AG04450 (cell line): ENCODE measurements around the gene CACNA2D3. TPM values are rescaled to one million over a fixed set of nuclear protein-coding genes. Genes with fewer than 3 reads are reported as not detected.

Experiments used
- CTCF ChIA-PET: fragments of 300-600, 350-600 bp; formaldehyde crosslinking; extraction: SDS; loops from one replicate; lab custom pipeline; 2022; ENCODE audit warnings: antibody characterized with exemption, inconsistent platforms; lab: Charles Lee
- POLR2A ChIA-PET: fragments of 350-600 bp; formaldehyde crosslinking; extraction: SDS; loops from one replicate; lab custom pipeline; 2021; ENCODE audit warnings: antibody characterized with exemption, inconsistent platforms; lab: Yijun Ruan, JAX
- DNase-seq: peaks from one replicate; pipeline ENCODE4 v3.0.0-alpha.2; 2011; ENCODE audit warnings: low read depth, low spot score
- H3K27ac ChIP-seq: one replicate; pipeline ENCODE4 v1.5.1; 2012; ENCODE audit warnings: low read depth, low read length, control low read depth
- H3K27me3 ChIP-seq: one replicate; pipeline ENCODE4 v1.6.0; 2012; ENCODE audit warnings: low read length; ENCODE audit not compliant: control insufficient read depth, insufficient read depth
- H3K4me3 ChIP-seq: 2 replicates; pipeline ENCODE4 v1.5.1; 2011; ENCODE audit warnings: mild to moderate bottlenecking, low read depth, low read length, control low read depth
- H3K9me3 ChIP-seq: 2 replicates; pipeline ENCODE4 v1.5.1; 2012; ENCODE audit warnings: low read length; ENCODE audit not compliant: control insufficient read depth, insufficient read depth
- polyA plus RNA-seq: library from polyadenylated mRNA; depleted of rRNA; stranded (reverse); fragments of >200 nt; gene quantifications from 2 replicates; pipeline ENCODE4 v1.2.3, GENCODE V29; 2011
- TF ChIP-seq, protein P1 (sequence below): IDR thresholded peaks from 2 replicates; pipeline ENCODE4 v1.5.1; 2011; ENCODE audit warnings: low read depth, low read length, control low read depth, inconsistent platforms

CACNA2D3 gene
- polyA plus RNA-seq, 1 experiment = 0.32 TPM

DNA sequence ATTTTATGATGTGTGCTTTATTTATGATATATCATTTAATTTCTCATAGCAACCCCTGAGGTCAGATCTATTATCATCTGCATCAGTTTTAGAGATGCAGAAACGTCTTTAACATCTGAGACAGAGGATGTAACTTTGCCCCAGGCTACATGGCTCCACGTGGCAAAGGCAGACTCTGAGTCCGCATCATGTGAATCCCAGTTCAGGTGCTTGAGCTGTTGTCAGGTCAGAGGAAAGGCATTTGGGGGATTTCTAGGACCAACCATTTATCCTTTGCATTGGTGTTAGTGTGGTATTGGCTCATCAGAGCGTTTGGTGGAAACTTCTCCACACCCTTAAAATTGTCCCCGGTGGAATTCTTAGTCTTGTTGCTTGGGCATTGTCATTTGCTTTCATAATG is 10.8 kb downstream of the CACNA2D3 start:
- no peaks in the 10 kb centered on the region for H3K27me3 ChIP-seq
- TF ChIP-seq, protein P1, sequence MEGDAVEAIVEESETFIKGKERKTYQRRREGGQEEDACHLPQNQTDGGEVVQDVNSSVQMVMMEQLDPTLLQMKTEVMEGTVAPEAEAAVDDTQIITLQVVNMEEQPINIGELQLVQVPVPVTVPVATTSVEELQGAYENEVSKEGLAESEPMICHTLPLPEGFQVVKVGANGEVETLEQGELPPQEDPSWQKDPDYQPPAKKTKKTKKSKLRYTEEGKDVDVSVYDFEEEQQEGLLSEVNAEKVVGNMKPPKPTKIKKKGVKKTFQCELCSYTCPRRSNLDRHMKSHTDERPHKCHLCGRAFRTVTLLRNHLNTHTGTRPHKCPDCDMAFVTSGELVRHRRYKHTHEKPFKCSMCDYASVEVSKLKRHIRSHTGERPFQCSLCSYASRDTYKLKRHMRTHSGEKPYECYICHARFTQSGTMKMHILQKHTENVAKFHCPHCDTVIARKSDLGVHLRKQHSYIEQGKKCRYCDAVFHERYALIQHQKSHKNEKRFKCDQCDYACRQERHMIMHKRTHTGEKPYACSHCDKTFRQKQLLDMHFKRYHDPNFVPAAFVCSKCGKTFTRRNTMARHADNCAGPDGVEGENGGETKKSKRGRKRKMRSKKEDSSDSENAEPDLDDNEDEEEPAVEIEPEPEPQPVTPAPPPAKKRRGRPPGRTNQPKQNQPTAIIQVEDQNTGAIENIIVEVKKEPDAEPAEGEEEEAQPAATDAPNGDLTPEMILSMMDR = no peak
- no peak for DNase-seq
- ChIA-PET CTCF (no interaction called here), POLR2A (no interaction called here)
- H3K4me3 ChIP-seq = no peak overlapping the region
- no peaks in the 10 kb centered on the region for H3K9me3 ChIP-seq
- H3K27ac ChIP-seq = no peak overlapping the region

GRCh38 chr3:54134155-54134554 is 11.8 kb downstream of the CACNA2D3 start:
- ChIA-PET CTCF (no interaction called here), POLR2A (no interaction called here)
- H3K9me3 ChIP-seq = no peaks in the 10 kb centered on the region
- TF ChIP-seq, protein P1 = no peak
- no peak overlapping the region for H3K27ac ChIP-seq
- H3K4me3 ChIP-seq = no peak overlapping the region
- H3K27me3 ChIP-seq = no peaks in the 10 kb centered on the region
- DNase-seq = no peak

- no peaks in the 10 kb centered on the region for H3K27me3 ChIP-seq
- no peak overlapping the region for H3K4me3 ChIP-seq
- DNase-seq = no peak
- H3K9me3 ChIP-seq = no peaks in the 10 kb centered on the region
- ChIA-PET POLR2A (no interaction called here), CTCF (no interaction called here)
- TF ChIP-seq, protein P1 = no peak
- no peak overlapping the region for H3K27ac ChIP-seq
These were observed 12.4 kb downstream of the CACNA2D3 start for GRCh38 chr3:54134713-54135112.

GRCh38 chr3:54137311-54137710 is 15.0 kb downstream of the CACNA2D3 start:
- ChIA-PET CTCF (no interaction called here), POLR2A (no interaction called here)
- no peak for DNase-seq
- no peaks in the 10 kb centered on the region for H3K9me3 ChIP-seq
- no peaks in the 10 kb centered on the region for H3K27me3 ChIP-seq
- no peak overlapping the region for H3K4me3 ChIP-seq
- no peak overlapping the region for H3K27ac ChIP-seq
- TF ChIP-seq, protein P1 = no peak

DNA sequence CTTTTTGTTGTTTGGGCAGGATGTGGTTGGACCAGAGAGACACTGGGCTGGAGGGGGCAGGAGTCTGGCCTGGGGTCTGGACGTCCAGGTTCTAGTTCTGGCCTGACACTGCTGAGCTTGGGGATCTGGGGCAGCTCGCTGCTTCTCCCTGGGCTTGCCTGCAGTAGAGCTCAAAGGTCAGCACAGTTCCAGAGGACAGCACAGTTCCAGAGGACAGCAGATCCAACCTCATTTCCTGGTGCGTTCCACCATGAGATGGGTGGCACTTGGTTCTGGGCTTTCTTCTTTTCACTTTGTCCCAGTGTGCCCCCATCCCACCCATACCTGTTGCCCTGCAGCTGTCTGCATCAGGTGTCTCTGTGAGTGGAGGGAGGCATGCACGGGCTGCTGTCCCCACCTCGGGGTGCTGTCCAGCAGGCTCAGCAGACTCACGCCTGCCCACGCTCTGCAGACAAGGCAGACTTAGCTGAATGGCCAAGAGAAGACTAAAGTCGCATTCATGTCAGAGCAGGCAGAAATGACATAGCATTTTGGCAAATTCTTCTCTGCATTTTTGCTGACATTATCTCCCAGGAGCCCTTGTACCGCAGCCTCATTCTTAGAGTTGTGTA is 16.7 kb downstream of the CACNA2D3 start:
- CTCF ChIA-PET = no interaction called here

More for the DNA sequence above, 16.7 kb downstream of the CACNA2D3 start:
- no peaks in the 10 kb centered on the region for H3K27me3 ChIP-seq
- no peak overlapping the region for H3K4me3 ChIP-seq
- TF ChIP-seq, protein P1 = no peak
- no peak overlapping the region for H3K27ac ChIP-seq
- DNase-seq = no peak
- H3K9me3 ChIP-seq = no peaks in the 10 kb centered on the region
- POLR2A ChIA-PET = no interaction called here
